ENCODE results near the gene CNNM2.

- TF ChIP-seq, protein P1, sequence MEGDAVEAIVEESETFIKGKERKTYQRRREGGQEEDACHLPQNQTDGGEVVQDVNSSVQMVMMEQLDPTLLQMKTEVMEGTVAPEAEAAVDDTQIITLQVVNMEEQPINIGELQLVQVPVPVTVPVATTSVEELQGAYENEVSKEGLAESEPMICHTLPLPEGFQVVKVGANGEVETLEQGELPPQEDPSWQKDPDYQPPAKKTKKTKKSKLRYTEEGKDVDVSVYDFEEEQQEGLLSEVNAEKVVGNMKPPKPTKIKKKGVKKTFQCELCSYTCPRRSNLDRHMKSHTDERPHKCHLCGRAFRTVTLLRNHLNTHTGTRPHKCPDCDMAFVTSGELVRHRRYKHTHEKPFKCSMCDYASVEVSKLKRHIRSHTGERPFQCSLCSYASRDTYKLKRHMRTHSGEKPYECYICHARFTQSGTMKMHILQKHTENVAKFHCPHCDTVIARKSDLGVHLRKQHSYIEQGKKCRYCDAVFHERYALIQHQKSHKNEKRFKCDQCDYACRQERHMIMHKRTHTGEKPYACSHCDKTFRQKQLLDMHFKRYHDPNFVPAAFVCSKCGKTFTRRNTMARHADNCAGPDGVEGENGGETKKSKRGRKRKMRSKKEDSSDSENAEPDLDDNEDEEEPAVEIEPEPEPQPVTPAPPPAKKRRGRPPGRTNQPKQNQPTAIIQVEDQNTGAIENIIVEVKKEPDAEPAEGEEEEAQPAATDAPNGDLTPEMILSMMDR (IDR thresholded peaks at IDR 0.05; ENCODE audit: low read depth, low read length, poor library complexity, severe bottlenecking) = no peak
- no peak for TF ChIP-seq EZH2phosphoT487 (IDR thresholded peaks at IDR 0.05; ENCODE audit: borderline replicate concordance, low read length)
Measured at GRCh38 chr10:103025696-103026095, 107.6 kb downstream of the CNNM2 start.
